Ishikawa (cell line): ENCODE results near the gene ITCH.

ENCODE experiments used
- EGR1 ChIP-seq: IDR thresholded peaks from 2 replicates; pipeline ENCODE4 v1.6.1; 2012
- EP300 ChIP-seq: IDR thresholded peaks from 2 replicates; pipeline ENCODE4 v1.6.1; 2012; ENCODE audit warnings: borderline replicate concordance
- MAX ChIP-seq: IDR thresholded peaks from 2 replicates; pipeline ENCODE4 v1.6.1; 2012
- NFIC ChIP-seq: IDR thresholded peaks from 2 replicates; pipeline ENCODE4 v1.6.1; 2012
- RAD21 ChIP-seq: IDR thresholded peaks from 2 replicates; pipeline ENCODE4 v1.6.1; 2012; ENCODE audit warnings: low read depth
- REST ChIP-seq: IDR thresholded peaks from 2 replicates; pipeline ENCODE4 v1.6.1; 2012; ENCODE audit warnings: low read depth, mild to moderate bottlenecking
- TEAD4 ChIP-seq: IDR thresholded peaks from 2 replicates; pipeline ENCODE4 v1.6.1; 2012
- USF1 ChIP-seq: IDR thresholded peaks from 2 replicates; pipeline ENCODE4 v1.6.1; 2012
- YY1 ChIP-seq: IDR thresholded peaks from 2 replicates; pipeline ENCODE4 v1.6.1; 2012; ENCODE audit warnings: low read depth

GRCh38 chr20:34475979-34476736 lies 113.1 kb downstream of the ITCH start:
- TF ChIP-seq REST (no peak), EP300 (no peak), YY1 (no peak), TEAD4 (no peak), NFIC (no peak), MAX (no peak), USF1 (no peak), EGR1 (no peak), RAD21 (no peak)
